Adipose tissue (tissue), 3 donors: ENCODE results near the gene LRRC74A. TPM values are rescaled to one million over a fixed set of nuclear protein-coding genes. Genes with fewer than 3 reads are reported as not detected.
"Not testable (repeated sequence)": the region's sequence is repeated elsewhere in the genome, so short reads cannot be mapped to it uniquely, and the experiment has no call there.

ENCODE experiments used
- H3K27ac ChIP-seq: one replicate; pipeline ENCODE4 v1.5.1; 2013; ENCODE audit warnings: low read depth, low read length
- WGBS, 3 donors: extraction: QIAGEN DNeasy Blood & Tissue Kit; methylation state at CpG; one replicate each; pipeline ENCODE4 v1.1.7; 2013; 5-methylcytosine and 5-hydroxymethylcytosine counted together
- polyA plus RNA-seq, 3 donors: library from polyadenylated mRNA; stranded (reverse); fragments of 200-250 nt; gene quantifications; one replicate each; pipeline ENCODE4 v1.2.3, GENCODE V29; 2013
- donor health status: healthy with polysubstance abuse.
- donor health status: Bipolar disorder and iron deficiency.
- donor health status: healthy.

LRRC74A gene
- polyA plus RNA-seq, 3 donors: not detected

- 51 to 78% (median 69%) methylated on average over 2 of the region's 2 CpGs for WGBS, 3 donors
Measured at GRCh38 chr14:76909266-76909665, 83.1 kb downstream of the LRRC74A start.

GRCh38 chr14:76910371-76910890 is 84.2 kb downstream of the LRRC74A start:
- H3K27ac ChIP-seq: no peak overlapping the region
- 84 to 88% (median 87%) methylated on average over 4 of the region's 4 CpGs for WGBS, 3 donors

More at GRCh38 chr14:76909266-76909665, 83.1 kb downstream of the LRRC74A start:
- no peak overlapping the region for H3K27ac ChIP-seq

- WGBS, 3 donors: 50 to 94% (median 71%) methylated on average over 1 of the region's 1 CpG
Measured at GRCh38 chr14:76911473-76911872, 85.3 kb downstream of the LRRC74A start.

GRCh38 chr14:76914533-76915081 is 88.4 kb downstream of the LRRC74A start:
- not testable (repeated sequence) for H3K27ac ChIP-seq
- WGBS, 3 donors: 74 to 87% (median 84%) methylated on average over 7 to 8 of the region's 8 CpGs

More at GRCh38 chr14:76911473-76911872, 85.3 kb downstream of the LRRC74A start:
- H3K27ac ChIP-seq: no peak overlapping the region

- 81 to 91% (median 82%) methylated on average over 15 of the region's 15 CpGs for WGBS, 3 donors
- no peak overlapping the region for H3K27ac ChIP-seq
Measured at GRCh38 chr14:76916040-76916715, 90.0 kb downstream of the LRRC74A start.

GRCh38 chr14:76917158-76917596 is 91.0 kb downstream of the LRRC74A start:
- no peak overlapping the region for H3K27ac ChIP-seq
- WGBS, 3 donors: 81 to 89% (median 84%) methylated on average over 7 of the region's 7 CpGs

GRCh38 chr14:76917745-76918255 is 91.6 kb downstream of the LRRC74A start:
- peak overlapping the region; percentile 81 for H3K27ac ChIP-seq
- WGBS, 3 donors: 23 to 35% (median 29%) methylated on average over 7 of the region's 7 CpGs

- peak overlapping the region; percentile 81 for H3K27ac ChIP-seq
- WGBS, 3 donors: 12 to 15% (median 14%) methylated on average over 7 to 8 of the region's 8 CpGs
Measured at GRCh38 chr14:76918256-76918781, 92.1 kb downstream of the LRRC74A start.

- H3K27ac ChIP-seq: peak overlapping the region; percentile 81
- 10 to 17% (median 12%) methylated on average over 18 to 20 of the region's 20 CpGs for WGBS, 3 donors
Measured at GRCh38 chr14:76918782-76919394, 92.7 kb downstream of the LRRC74A start.

Other genes with a start within 250 kb of the LRRC74A start
- gene VASH1, start 64.9 kb upstream of the LRRC74A start, polyA plus RNA-seq: 10 to 100 TPM in 1 of 3 donors, 1 to 10 TPM in 2; 2.1 to 24.5 (median 8.7) TPM
- 10 to 100 TPM in 1 of 3 donors, 1 to 10 TPM in 2; 4.3 to 22.5 (median 6.9) TPM for gene ANGEL1, start 13.5 kb upstream of the LRRC74A start, polyA plus RNA-seq
- gene IRF2BPL, start 202.3 kb downstream of the LRRC74A start, polyA plus RNA-seq: 10 to 100 TPM; 13.7 to 53.2 (median 27.3) TPM